PC-3 (cell line): ENCODE data around the gene DYSF. TPM values are rescaled to one million over a fixed set of nuclear protein-coding genes. Genes with fewer than 3 reads are reported as not detected.

Source experiments
- ATAC-seq: fragments of 200-7000 bp; cut with Tn5 transposase; 2 replicates; pipeline ENCODE4 v1.9.1; 2020; ENCODE audit warnings: mild to moderate bottlenecking, moderate library complexity
- BruUV-seq: library from RNA; stranded (reverse); fragments of 400-500 nt; replicated peaks from 2 replicates; lab custom pipeline; 2021; lab: Mats Ljungman, UMichigan
- CTCF ChIA-PET: fragments of 300-600 bp; sonication (Branson Sonifier 250); formaldehyde crosslinking; loops from one replicate; lab custom pipeline; 2022; ENCODE audit warnings: antibody characterized with exemption; lab: Charles Lee
- POLR2A ChIA-PET: fragments of 300-600 bp; sonication (Branson Sonifier 250); formaldehyde crosslinking; loops from one replicate; lab custom pipeline; 2022; ENCODE audit warnings: antibody characterized with exemption; ENCODE audit not compliant: unreplicated experiment; lab: Charles Lee
- DNase-seq: peaks from one replicate; pipeline ENCODE4 v3.0.0-alpha.2; 2015
- H2AFZ ChIP-seq: fragments of 300-600 bp; sonication (generic); 2 replicates; pipeline ENCODE4 v1.6.0; 2016; ENCODE audit warnings: antibody characterized with exemption, low read length
- H3F3A ChIP-seq: fragments of 300-600 bp; sonication (generic); one replicate; pipeline ENCODE4 v1.6.0; 2017; ENCODE audit warnings: antibody characterized with exemption, low read length, control low read depth, mild to moderate bottlenecking; ENCODE audit not compliant: unreplicated experiment
- H3K27ac ChIP-seq: fragments of 300-600 bp; sonication (generic); 2 replicates; pipeline ENCODE4 v1.5.1; 2016; ENCODE audit warnings: mild to moderate bottlenecking, low read length
- H3K27me3 ChIP-seq: fragments of 300-600 bp; sonication (generic); 2 replicates; pipeline ENCODE4 v1.6.1; 2016; ENCODE audit warnings: low read length, mixed read lengths
- H3K36me3 ChIP-seq: fragments of 300-600 bp; sonication (generic); 2 replicates; pipeline ENCODE4 v1.6.1; 2016; ENCODE audit warnings: low read depth, mixed run types, low read length, mixed read lengths
- H3K4me1 ChIP-seq: fragments of 300-600 bp; sonication (generic); 2 replicates; pipeline ENCODE4 v1.5.1; 2016; ENCODE audit warnings: low read length; ENCODE audit not compliant: insufficient read depth
- H3K4me2 ChIP-seq: fragments of 300-600 bp; sonication (generic); 2 replicates; pipeline ENCODE4 v1.6.0; 2016; ENCODE audit warnings: low read length
- H3K4me3 ChIP-seq: fragments of 300-600 bp; sonication (generic); 2 replicates; pipeline ENCODE4 v1.5.1; 2016; ENCODE audit warnings: mild to moderate bottlenecking, low read length, mixed read lengths
- H3K79me2 ChIP-seq: fragments of 300-600 bp; sonication (generic); 2 replicates; pipeline ENCODE4 v1.6.1; 2017; ENCODE audit warnings: low read length, mixed read lengths
- H3K9ac ChIP-seq: fragments of 300-600 bp; sonication (generic); 2 replicates; pipeline ENCODE4 v1.6.0; 2016; ENCODE audit warnings: mild to moderate bottlenecking, low read length
- H3K9me2 ChIP-seq: fragments of 300-600 bp; sonication (generic); replicated peaks from 2 replicates; pipeline ENCODE4 v1.6.1; 2016; ENCODE audit warnings: mixed run types, low read length, mixed read lengths
- H3K9me3 ChIP-seq: fragments of 300-600 bp; sonication (generic); 2 replicates; pipeline ENCODE4 v1.6.1; 2016; ENCODE audit warnings: low read length, mixed read lengths
- H4K20me1 ChIP-seq: fragments of 300-600 bp; sonication (generic); 2 replicates; pipeline ENCODE4 v1.6.1; 2016; ENCODE audit warnings: low read length, mixed read lengths
- EZH2 ChIP-seq: fragments of 300-600 bp; sonication (generic); IDR thresholded peaks from one replicate; pipeline ENCODE4 v1.6.1; 2017; ENCODE audit warnings: antibody characterized with exemption, mild to moderate bottlenecking, low read length; ENCODE audit not compliant: unreplicated experiment
- EZH2phosphoT487 ChIP-seq: fragments of 300-600 bp; sonication (generic); IDR thresholded peaks from 2 replicates; pipeline ENCODE4 v1.6.1; 2018; ENCODE audit warnings: mild to moderate bottlenecking, antibody characterized with exemption, low read length, borderline replicate concordance
- intact Hi-C: fragments of 100-400 bp; cut with micrococcal nuclease; formaldehyde crosslinking; loops from 2 replicates; pipeline ENCODE4 v1.9.0; 2023
- total RNA-seq: library from RNA; depleted of rRNA; stranded (reverse); fragments of >200 nt; gene quantifications from 2 replicates; pipeline ENCODE4 v1.2.3, GENCODE V29; 2014
- TF ChIP-seq, protein P1 (sequence below): fragments of 300-600 bp; sonication (generic); conservative IDR thresholded peaks from 2 replicates; pipeline ENCODE4 v1.5.1; 2017; ENCODE audit warnings: antibody characterized with exemption, low read depth, mild to moderate bottlenecking, low read length

Gene DYSF
- total RNA-seq, 1 experiment from 2014 or later: 13.0 TPM

GRCh38 chr2:71528131-71528591 lies 74.8 kb downstream of the DYSF start:
- Histone ChIP-seq H3F3A (no peaks in the 10 kb centered on the region), H3K9me3 (no peaks in the 10 kb centered on the region), H3K36me3 (no peaks in the 10 kb centered on the region), H3K27me3 (no peaks in the 10 kb centered on the region), H3K4me3 (no peak overlapping the region), H3K9ac (no peak overlapping the region), H3K27ac (no peak overlapping the region), H3K79me2 (no peaks in the 10 kb centered on the region), H4K20me1 (no peaks in the 10 kb centered on the region), H3K9me2 (no peaks in the 10 kb centered on the region), H2AFZ (no peak overlapping the region), H3K4me2 (no peak overlapping the region), H3K4me1 (peaks cover 14% of the 10 kb centered on the region)
- TF ChIP-seq EZH2phosphoT487 (no peak), EZH2 (no peak)
- TF ChIP-seq, protein P1, sequence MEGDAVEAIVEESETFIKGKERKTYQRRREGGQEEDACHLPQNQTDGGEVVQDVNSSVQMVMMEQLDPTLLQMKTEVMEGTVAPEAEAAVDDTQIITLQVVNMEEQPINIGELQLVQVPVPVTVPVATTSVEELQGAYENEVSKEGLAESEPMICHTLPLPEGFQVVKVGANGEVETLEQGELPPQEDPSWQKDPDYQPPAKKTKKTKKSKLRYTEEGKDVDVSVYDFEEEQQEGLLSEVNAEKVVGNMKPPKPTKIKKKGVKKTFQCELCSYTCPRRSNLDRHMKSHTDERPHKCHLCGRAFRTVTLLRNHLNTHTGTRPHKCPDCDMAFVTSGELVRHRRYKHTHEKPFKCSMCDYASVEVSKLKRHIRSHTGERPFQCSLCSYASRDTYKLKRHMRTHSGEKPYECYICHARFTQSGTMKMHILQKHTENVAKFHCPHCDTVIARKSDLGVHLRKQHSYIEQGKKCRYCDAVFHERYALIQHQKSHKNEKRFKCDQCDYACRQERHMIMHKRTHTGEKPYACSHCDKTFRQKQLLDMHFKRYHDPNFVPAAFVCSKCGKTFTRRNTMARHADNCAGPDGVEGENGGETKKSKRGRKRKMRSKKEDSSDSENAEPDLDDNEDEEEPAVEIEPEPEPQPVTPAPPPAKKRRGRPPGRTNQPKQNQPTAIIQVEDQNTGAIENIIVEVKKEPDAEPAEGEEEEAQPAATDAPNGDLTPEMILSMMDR: no peak
- ChIA-PET POLR2A (no interaction called here), CTCF (no interaction called here)
- DNase-seq: no peak
- BruUV-seq: no TSS peak
- intact Hi-C loops: no loop called here
- no peak for ATAC-seq

GRCh38 chr2:71528749-71529148 lies 75.4 kb downstream of the DYSF start:
- no peaks in the 10 kb centered on the region for H3K9me3 ChIP-seq
- no peaks in the 10 kb centered on the region for H3K79me2 ChIP-seq
- H3K9me2 ChIP-seq: no peaks in the 10 kb centered on the region
- no peaks in the 10 kb centered on the region for H3K36me3 ChIP-seq
- no peak for TF ChIP-seq EZH2
- TF ChIP-seq, protein P1: no peak
- no peak for TF ChIP-seq EZH2phosphoT487
- no peak overlapping the region for H3K27ac ChIP-seq
- BruUV-seq: no TSS peak
- H3F3A ChIP-seq: no peaks in the 10 kb centered on the region
- H3K27me3 ChIP-seq: no peaks in the 10 kb centered on the region
- H3K4me2 ChIP-seq: no peak overlapping the region
- no peaks in the 10 kb centered on the region for H4K20me1 ChIP-seq
- H3K9ac ChIP-seq: no peak overlapping the region
- DNase-seq (no peak), ATAC-seq (no peak)
- intact Hi-C loops: no loop called here
- H2AFZ ChIP-seq: no peak overlapping the region
- H3K4me1 ChIP-seq: peaks cover 14% of the 10 kb centered on the region
- ChIA-PET CTCF (no interaction called here), POLR2A (no interaction called here)
- no peak overlapping the region for H3K4me3 ChIP-seq

- ChIA-PET CTCF (interaction anchor here (0.5 kb wide), 1 partner anchor 307 kb away, joined by 3 read pairs; no protein-coding TSS in a partner anchor), POLR2A (interaction anchor here (0.7 kb wide), 1 partner anchor 16 kb away, joined by 4 read pairs; no protein-coding TSS in a partner anchor)
- intact Hi-C loops: no loop called here
- H3K79me2 ChIP-seq: no peaks in the 10 kb centered on the region
- no peak overlapping the region for H3K4me2 ChIP-seq
- DNase-seq (no peak), ATAC-seq (no peak)
- no peak overlapping the region for H3K4me3 ChIP-seq
- H4K20me1 ChIP-seq: no peaks in the 10 kb centered on the region
- peaks cover 14% of the 10 kb centered on the region for H3K4me1 ChIP-seq
- no peaks in the 10 kb centered on the region for H3K9me2 ChIP-seq
- no peak overlapping the region for H3K9ac ChIP-seq
- no peak overlapping the region for H3K27ac ChIP-seq
- H3K27me3 ChIP-seq: no peaks in the 10 kb centered on the region
- TF ChIP-seq EZH2 (no peak), EZH2phosphoT487 (no peak)
- TF ChIP-seq, protein P1: no peak
- no TSS peak for BruUV-seq
- no peaks in the 10 kb centered on the region for H3F3A ChIP-seq
- H3K9me3 ChIP-seq: no peaks in the 10 kb centered on the region
- H2AFZ ChIP-seq: no peak overlapping the region
- H3K36me3 ChIP-seq: no peaks in the 10 kb centered on the region
Observed at GRCh38 chr2:71530211-71530610, 76.8 kb downstream of the DYSF start.
